NT2/D1 (cell line): Measurements from ENCODE around the gene HMMR.

ENCODE experiments used
- SUZ12 ChIP-seq: IDR thresholded peaks from 2 replicates; pipeline ENCODE4 v1.6.1; 2011; ENCODE audit not compliant: insufficient read length, insufficient read depth; ENCODE audit errors: extremely low read depth
- ZNF274 ChIP-seq: IDR thresholded peaks from 2 replicates; pipeline ENCODE4 v1.6.1; 2011; ENCODE audit warnings: mild to moderate bottlenecking, low read depth, low read length

GRCh38 chr5:163444526-163444925 lies 15.9 kb upstream of the HMMR start:
- no peak for TF ChIP-seq ZNF274
- TF ChIP-seq SUZ12 = no peak
